ENCODE data around the gene RLBP1.

GRCh38 chr15:89177116-89177515 is 44.3 kb downstream of the RLBP1 start:
- TF ChIP-seq CTCF (IDR thresholded peaks at IDR 0.05) (no peak), POLR2A (IDR thresholded peaks at IDR 0.05) (no peak)

All from Peyer's patch (tissue), 4 donors.